Aorta (tissue), 5 donors: ENCODE data around the gene ZDHHC3. TPM values are rescaled to one million over a fixed set of nuclear protein-coding genes. Genes with fewer than 3 reads are reported as not detected.

Experiments used
- ATAC-seq: fragments of 200-7000 bp; cut with Tn5 transposase; one replicate; pipeline ENCODE4 v1.9.1; 2022; ENCODE audit warnings: moderate library complexity; ENCODE audit not compliant: low FRiP score
- DNase-seq, 2 donors: peaks; one replicate each; pipeline ENCODE4 v3.0.0-alpha.2; 2020
- H3K27ac ChIP-seq, 2 donors: one replicate each; pipeline ENCODE4 v1.5.1; 2013; ENCODE audit warnings: low read length in 2 of 2, mild to moderate bottlenecking in 2 of 2, moderate library complexity in 2 of 2, control low read depth in 1 of 2, inconsistent platforms in 1 of 2, low read depth in 1 of 2
- H3K27me3 ChIP-seq, 2 donors: one replicate each; pipeline ENCODE4 v1.6.1; 2013; ENCODE audit warnings: control low read depth in 1 of 2, low read length in 1 of 2, mild to moderate bottlenecking in 1 of 2, moderate library complexity in 1 of 2; ENCODE audit not compliant: insufficient read depth in 2 of 2, control insufficient read depth in 1 of 2
- H3K36me3 ChIP-seq, 2 donors: one replicate each; pipeline ENCODE4 v1.6.1; 2013; ENCODE audit warnings: control low read depth in 1 of 2, low read length in 1 of 2, mild to moderate bottlenecking in 1 of 2; ENCODE audit not compliant: insufficient read depth in 2 of 2, control insufficient read depth in 1 of 2
- H3K4me1 ChIP-seq, 2 donors: one replicate each; pipeline ENCODE4 v1.6.1; 2013; ENCODE audit warnings: low read length in 2 of 2, control low read depth in 1 of 2, mild to moderate bottlenecking in 1 of 2, moderate library complexity in 1 of 2; ENCODE audit not compliant: insufficient read depth in 2 of 2, control insufficient read depth in 1 of 2
- H3K4me3 ChIP-seq, 2 donors: one replicate each; pipeline ENCODE4 v1.5.1; 2013; ENCODE audit warnings: low read length in 2 of 2, control low read depth in 1 of 2, mild to moderate bottlenecking in 1 of 2
- H3K9me3 ChIP-seq: one replicate; pipeline ENCODE4 v1.6.1; 2013; ENCODE audit warnings: mild to moderate bottlenecking, low read length; ENCODE audit not compliant: control insufficient read depth
- WGBS, 2 donors: extraction: QIAGEN DNeasy Blood & Tissue Kit; methylation state at CpG; one replicate each; pipeline ENCODE4 v1.1.7; 2013; 5-methylcytosine and 5-hydroxymethylcytosine counted together
- intact Hi-C, 2 donors: fragments of 100-400 bp; cut with DNase I; formaldehyde crosslinking; loops; one replicate each; pipeline versions ENCODE4 v1.14.2 to v1.15.0; 2022
- polyA plus RNA-seq, 2 donors: library from polyadenylated mRNA; stranded (reverse); fragments of 200-250 nt; gene quantifications; one replicate each; pipeline ENCODE4 v1.2.3, GENCODE V29; 2013
- total RNA-seq, 2 donors: library from RNA; stranded (reverse); fragmentation: NEBNext Ultra II Directional; extraction: Animal tissue kit (Norgen Biotek cat#: 25700); gene quantifications; one replicate each; pipeline ENCODE4 v1.2.1, GENCODE V29; 2021
- donor health status: healthy with polysubstance abuse.
- donor health status: Bipolar disorder and iron deficiency.
- donor health status: DM: no; HTN: no; CAD: no.
- donor health status: DM: no; HTN: no; CAD: no.
- donor health status: DM: yes; HTN: yes; CAD: no.

Gene ZDHHC3
- total and polyA plus RNA-seq, 4 donors: 44.8 to 62.2 (median 55.0) TPM

DNA sequence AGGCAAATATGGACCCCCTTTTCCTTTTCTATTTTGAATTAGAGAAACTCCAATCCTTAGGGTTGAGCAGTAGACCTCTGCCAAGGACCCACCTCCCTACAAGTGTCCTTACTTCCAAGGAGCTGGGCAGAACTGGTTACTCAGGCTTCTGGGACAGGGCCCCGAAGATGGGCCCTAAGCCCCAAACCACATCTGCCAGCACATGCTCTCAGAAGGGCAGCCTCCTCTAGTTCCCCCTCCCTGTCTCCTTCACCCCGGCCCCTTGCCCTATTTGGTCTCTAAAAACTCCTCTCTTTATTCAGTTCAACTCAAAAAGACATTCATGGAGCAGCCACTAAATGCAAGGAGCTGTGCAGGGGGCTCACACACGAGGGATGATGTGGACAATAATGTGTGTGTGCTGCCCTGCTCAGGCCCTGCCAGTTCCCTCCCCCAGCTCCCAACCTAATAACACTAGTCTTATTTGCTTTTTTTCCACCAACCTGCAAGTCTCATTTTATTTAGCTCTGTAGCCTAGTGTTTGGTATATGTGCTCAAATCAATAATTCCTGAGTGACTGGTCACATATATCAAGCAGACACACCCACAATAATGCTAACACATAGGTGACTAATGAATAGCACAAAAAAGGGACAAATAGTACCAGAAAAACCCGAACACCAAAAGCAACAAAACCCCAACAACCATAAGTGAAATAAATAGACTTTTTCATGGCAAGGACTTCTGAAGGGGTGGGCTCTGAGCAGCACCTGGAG is 12.2 kb downstream of the ZDHHC3 start:
- H3K4me3 ChIP-seq: no peak overlapping the region
- no peaks in the 10 kb centered on the region for H3K4me1 ChIP-seq
- DNase-seq: peak in 1 of 2 donors; percentile 33
- intact Hi-C loops: no loop called here
- H3K27me3 ChIP-seq: no peaks in the 10 kb centered on the region
- 79 to 86% methylated on average over 4 of the region's 4 CpGs for WGBS, 2 donors
- ATAC-seq: no peak
- no peak overlapping the region for H3K27ac ChIP-seq
- no peaks in the 10 kb centered on the region for H3K36me3 ChIP-seq
- H3K9me3 ChIP-seq: no peaks in the 10 kb centered on the region

DNA sequence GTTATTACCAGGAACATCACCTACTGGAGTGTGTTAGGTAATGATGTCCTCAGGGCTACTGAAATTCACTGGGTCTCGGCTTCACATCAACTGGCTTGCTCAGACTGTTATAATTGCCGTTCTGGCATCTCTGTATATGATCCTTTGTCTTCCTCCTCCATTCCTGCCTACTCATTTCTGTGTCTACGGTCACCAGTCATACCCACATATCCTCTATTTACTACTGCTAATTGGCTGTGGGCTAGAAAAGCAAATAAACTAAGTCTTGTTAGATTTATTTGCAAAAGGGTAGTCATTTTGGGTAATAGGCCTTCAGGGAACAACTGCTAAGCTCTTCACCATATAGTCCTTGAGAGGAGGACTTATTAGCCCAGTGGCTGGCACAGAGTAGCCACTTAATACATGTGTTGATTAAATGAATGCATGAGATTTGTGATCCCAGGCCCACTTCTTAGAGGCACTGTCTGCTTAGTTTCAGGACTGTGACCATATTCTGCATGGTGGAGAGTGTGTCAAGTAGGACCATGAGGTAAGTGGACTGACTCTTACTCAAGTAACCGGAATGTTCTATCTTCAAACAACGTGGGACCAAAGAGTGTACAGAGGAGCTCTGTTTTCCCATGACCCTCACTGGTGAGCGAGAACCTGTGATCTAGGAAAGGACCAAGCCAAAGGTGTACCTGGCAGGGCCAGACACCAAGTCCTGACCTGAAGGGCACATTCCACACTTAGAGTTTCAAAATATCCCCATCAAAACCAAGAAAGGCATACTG is 13.2 kb downstream of the ZDHHC3 start:
- no peaks in the 10 kb centered on the region for H3K9me3 ChIP-seq
- WGBS, 2 donors: 93 to 94% methylated on average over 6 of the region's 6 CpGs
- H3K27me3 ChIP-seq: no peaks in the 10 kb centered on the region
- intact Hi-C loops: no loop called here
- no peak for ATAC-seq
- H3K4me1 ChIP-seq: no peaks in the 10 kb centered on the region
- no peak overlapping the region for H3K4me3 ChIP-seq
- H3K36me3 ChIP-seq: peaks cover 0 to 3% of the 10 kb centered on the region in 2 donors
- no peak for DNase-seq
- H3K27ac ChIP-seq: no peak overlapping the region

DNA sequence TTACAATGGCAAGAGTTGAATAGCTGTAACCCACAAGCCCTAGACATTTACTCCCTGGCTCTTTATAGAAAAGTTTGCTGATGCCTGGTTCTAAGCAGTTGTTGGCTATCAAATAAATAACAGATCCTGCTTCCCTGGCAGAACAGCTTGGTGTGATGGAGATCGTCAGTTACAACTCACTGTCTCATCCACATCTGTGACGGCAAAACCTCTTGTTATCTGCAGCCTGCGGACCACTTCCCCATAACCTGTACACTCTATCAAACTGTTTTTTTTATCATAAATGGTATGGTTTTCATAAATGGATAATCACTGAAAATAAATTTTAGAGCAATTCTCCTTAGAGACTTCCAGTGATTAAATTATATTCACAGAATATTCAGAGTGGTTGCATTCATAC is 14.1 kb downstream of the ZDHHC3 start:
- Histone ChIP-seq H3K27me3 (no peaks in the 10 kb centered on the region), H3K4me3 (no peak overlapping the region), H3K36me3 (peaks cover 0 to 3% of the 10 kb centered on the region in 2 donors), H3K4me1 (no peaks in the 10 kb centered on the region), H3K9me3 (no peaks in the 10 kb centered on the region), H3K27ac (no peak overlapping the region)
- no peak for DNase-seq
- WGBS, 2 donors: 96 to 97% methylated on average over 3 of the region's 3 CpGs
- no peak for ATAC-seq
- intact Hi-C loops: no loop called here

DNA sequence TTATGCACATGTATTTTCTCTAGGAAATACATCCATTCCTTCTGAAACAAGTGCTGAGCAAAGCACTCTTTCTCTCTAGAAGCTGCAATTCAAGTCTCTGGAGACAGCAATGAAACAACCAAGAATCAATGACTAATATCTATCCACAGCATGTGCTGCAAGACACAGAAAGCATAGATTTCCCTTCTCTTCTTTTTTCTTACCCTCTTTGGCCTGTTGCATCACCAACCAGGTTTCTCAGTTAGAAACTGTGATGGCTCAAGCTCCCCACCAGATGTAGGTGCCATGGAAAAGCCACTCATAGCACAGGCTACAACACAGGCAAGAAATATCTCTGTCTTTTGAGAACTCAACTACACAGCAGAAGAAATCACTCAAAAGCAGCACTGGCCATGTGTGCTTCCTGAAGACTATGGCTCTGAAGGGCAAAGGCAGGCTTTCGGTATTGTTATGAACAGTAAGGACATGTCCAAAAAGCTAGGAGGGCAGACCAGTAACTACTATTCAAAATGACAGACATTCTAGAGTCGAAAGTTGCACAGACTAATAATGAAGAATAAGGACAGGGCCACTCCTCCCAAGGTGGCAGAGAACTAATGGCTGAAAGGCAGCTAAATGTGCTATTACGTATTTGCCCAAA is 15.5 kb downstream of the ZDHHC3 start:
- no peak for DNase-seq
- Histone ChIP-seq H3K27me3 (no peaks in the 10 kb centered on the region), H3K4me1 (no peaks in the 10 kb centered on the region), H3K36me3 (peaks cover 0 to 3% of the 10 kb centered on the region in 2 donors), H3K27ac (no peak overlapping the region), H3K4me3 (no peak overlapping the region), H3K9me3 (no peaks in the 10 kb centered on the region)
- no peak for ATAC-seq
- 95% methylated on average over 3 of the region's 3 CpGs for WGBS, 2 donors
- intact Hi-C loops: no loop called here

DNA sequence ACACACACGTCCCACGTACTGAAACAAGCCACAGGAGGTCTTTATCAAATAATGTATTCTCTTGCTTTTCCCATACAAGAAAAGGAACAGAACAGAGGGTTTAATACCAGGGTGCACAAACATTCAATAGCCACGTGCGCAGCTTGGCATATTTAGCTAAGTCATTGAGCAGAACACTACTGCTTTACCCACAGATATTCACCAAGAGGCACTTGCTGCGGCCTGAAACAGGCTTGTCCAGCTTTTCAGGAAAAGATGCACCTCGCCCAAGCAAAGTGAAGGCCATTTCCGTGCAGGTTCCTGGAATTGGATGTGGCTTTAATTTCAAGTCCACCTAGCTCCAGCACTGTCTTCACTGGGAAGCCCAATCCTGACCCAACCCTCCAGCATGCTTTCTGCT is 17.6 kb downstream of the ZDHHC3 start:
- Histone ChIP-seq H3K4me3 (no peak overlapping the region), H3K27ac (no peak overlapping the region), H3K9me3 (no peaks in the 10 kb centered on the region), H3K4me1 (no peaks in the 10 kb centered on the region), H3K36me3 (peaks cover 0 to 3% of the 10 kb centered on the region in 2 donors), H3K27me3 (no peaks in the 10 kb centered on the region)
- intact Hi-C loops: no loop called here
- DNase-seq: no peak
- WGBS, 2 donors: 90 to 93% methylated on average over 7 of the region's 7 CpGs
- no peak for ATAC-seq

DNA sequence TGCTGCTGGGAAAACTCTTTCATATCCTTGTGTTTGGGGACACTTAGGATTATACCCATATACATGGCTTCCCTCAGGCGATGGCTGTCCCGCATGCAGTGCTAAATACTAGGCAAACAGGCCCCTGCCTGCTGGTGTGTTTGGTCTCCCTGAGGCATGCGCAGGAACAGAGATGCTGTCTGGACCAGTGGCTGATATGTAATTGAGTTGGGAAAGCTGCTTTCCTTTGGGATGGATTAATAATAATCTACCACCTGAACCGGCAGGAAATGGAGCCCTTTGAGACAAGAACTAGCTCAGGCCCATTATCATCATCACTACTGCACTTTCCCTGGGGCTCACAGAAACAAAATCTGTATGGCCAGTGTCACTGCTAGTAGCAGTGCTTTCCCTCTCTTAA is 18.0 kb downstream of the ZDHHC3 start:
- 95 to 96% methylated on average over 4 of the region's 4 CpGs for WGBS, 2 donors
- H3K36me3 ChIP-seq: peaks cover 0 to 3% of the 10 kb centered on the region in 2 donors
- H3K9me3 ChIP-seq: no peaks in the 10 kb centered on the region
- no peaks in the 10 kb centered on the region for H3K4me1 ChIP-seq
- no peak for DNase-seq
- no peak overlapping the region for H3K4me3 ChIP-seq
- intact Hi-C loops: no loop called here
- ATAC-seq: no peak
- H3K27me3 ChIP-seq: no peaks in the 10 kb centered on the region
- H3K27ac ChIP-seq: no peak overlapping the region

DNA sequence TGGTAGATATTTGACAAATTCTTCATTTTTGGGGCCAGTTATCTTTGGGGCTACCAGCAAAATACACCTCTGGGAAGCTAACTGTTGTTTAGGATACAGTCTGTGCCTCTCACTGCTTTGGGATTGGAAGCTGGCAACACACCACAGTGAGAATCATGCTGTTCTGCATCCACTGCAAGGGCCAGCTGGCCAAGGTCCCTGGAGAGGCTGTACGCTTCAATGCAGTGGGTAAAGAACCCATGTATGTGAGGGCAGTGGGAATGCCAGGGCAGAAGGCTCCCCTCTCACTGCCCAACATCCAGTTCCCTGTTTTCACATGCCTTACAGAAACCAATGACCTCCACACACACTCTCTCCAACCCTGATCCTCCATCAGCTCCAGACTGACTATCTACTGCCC is 20.1 kb downstream of the ZDHHC3 start:
- intact Hi-C loops: no loop called here

DNA sequence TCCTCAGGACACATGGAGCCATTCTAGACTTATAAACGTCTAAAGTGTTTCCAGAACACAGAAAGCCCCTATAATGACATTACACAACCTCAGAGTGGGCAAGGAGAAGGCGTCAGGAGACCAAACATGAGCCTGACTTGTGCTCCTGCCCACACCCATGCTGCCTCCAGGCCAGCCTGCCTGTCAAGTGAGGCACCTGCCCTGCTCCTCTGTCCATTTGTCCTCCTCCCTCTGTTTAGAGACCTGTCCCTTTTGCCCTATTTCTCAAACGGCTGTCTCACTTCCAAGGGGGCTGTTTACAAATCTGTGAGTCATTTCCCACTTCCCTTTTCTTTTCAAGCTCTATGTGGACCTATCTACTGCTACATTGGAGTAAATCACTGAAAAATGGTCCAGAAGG is 21.0 kb downstream of the ZDHHC3 start:
- no peak for ATAC-seq
- H3K4me3 ChIP-seq: no peak overlapping the region
- no peaks in the 10 kb centered on the region for H3K4me1 ChIP-seq
- H3K9me3 ChIP-seq: no peaks in the 10 kb centered on the region
- no peak overlapping the region for H3K27ac ChIP-seq
- no peak for DNase-seq
- H3K27me3 ChIP-seq: no peaks in the 10 kb centered on the region
- 56 to 57% methylated on average over 3 of the region's 3 CpGs for WGBS, 2 donors
- intact Hi-C loops: no loop called here
- H3K36me3 ChIP-seq: peaks cover 0 to 3% of the 10 kb centered on the region in 2 donors

More for the DNA sequence above, 20.1 kb downstream of the ZDHHC3 start:
- 61 to 71% methylated on average over 1 of the region's 1 CpG for WGBS, 2 donors
- DNase-seq: no peak
- no peaks in the 10 kb centered on the region for H3K9me3 ChIP-seq
- H3K4me3 ChIP-seq: no peak overlapping the region
- H3K36me3 ChIP-seq: peaks cover 0 to 3% of the 10 kb centered on the region in 2 donors
- H3K27me3 ChIP-seq: no peaks in the 10 kb centered on the region
- H3K4me1 ChIP-seq: no peaks in the 10 kb centered on the region
- no peak for ATAC-seq
- H3K27ac ChIP-seq: no peak overlapping the region
